IPS-20b (cell line): ENCODE results near the gene DYRK3.
"Not testable (repeated sequence)": the region's sequence is repeated elsewhere in the genome, so short reads cannot be mapped to it uniquely, and the experiment has no call there.

Source experiments
- H3K27ac ChIP-seq: one replicate; pipeline ENCODE4 v1.5.1; 2013; ENCODE audit warnings: low read length
- H3K27me3 ChIP-seq: 2 replicates; pipeline ENCODE4 v1.6.1; 2013; ENCODE audit warnings: mild to moderate bottlenecking, low read length, inconsistent platforms; ENCODE audit not compliant: insufficient read depth
- H3K36me3 ChIP-seq: 2 replicates; pipeline ENCODE4 v1.6.1; 2013; ENCODE audit warnings: low read depth, mild to moderate bottlenecking, inconsistent platforms, low read length, moderate library complexity; ENCODE audit not compliant: insufficient read depth
- H3K4me1 ChIP-seq: 2 replicates; pipeline ENCODE4 v1.6.1; 2013; ENCODE audit warnings: mild to moderate bottlenecking, control low read depth, inconsistent platforms, low read length, moderate library complexity; ENCODE audit not compliant: insufficient read depth
- H3K4me3 ChIP-seq: 2 replicates; pipeline ENCODE4 v1.5.1; 2013; ENCODE audit warnings: mild to moderate bottlenecking, low read length, inconsistent platforms
- H3K9ac ChIP-seq: 2 replicates; pipeline ENCODE4 v1.6.1; 2013; ENCODE audit warnings: low read depth, mild to moderate bottlenecking, inconsistent platforms, low read length, moderate library complexity
- H3K9me3 ChIP-seq: 2 replicates; pipeline ENCODE4 v1.6.1; 2013; ENCODE audit warnings: mild to moderate bottlenecking, low read depth, low read length, inconsistent platforms; ENCODE audit not compliant: insufficient read depth

DYRK3 gene

GRCh38 chr1:206634365-206635079 is 814 bp upstream of the DYRK3 start:
- peak overlapping the region; percentile 77 for H3K4me3 ChIP-seq
- H3K4me1 ChIP-seq, result peaks cover 18% of the 10 kb centered on the region; the same call in 1 of the 2 replicates
- no peaks in the 10 kb centered on the region for H3K36me3 ChIP-seq
- H3K27ac ChIP-seq, result no peak overlapping the region
- no peaks in the 10 kb centered on the region for H3K9me3 ChIP-seq
- peak overlapping the region; percentile 68; the same call in 1 of the 2 replicates for H3K9ac ChIP-seq
- H3K27me3 ChIP-seq, result peaks cover 22% of the 10 kb centered on the region

- H3K4me1 ChIP-seq, result peaks cover 18% of the 10 kb centered on the region; the same call in 1 of the 2 replicates
- H3K9ac ChIP-seq, result peak overlapping the region; percentile 32; the same call in 1 of the 2 replicates
- no peaks in the 10 kb centered on the region for H3K9me3 ChIP-seq
- H3K27ac ChIP-seq, result no peak overlapping the region
- H3K36me3 ChIP-seq, result no peaks in the 10 kb centered on the region
- H3K27me3 ChIP-seq, result peaks cover 22% of the 10 kb centered on the region
- peak overlapping the region; percentile 77 for H3K4me3 ChIP-seq
Measured at GRCh38 chr1:206635978-206636345, 626 bp downstream of the DYRK3 start.

GRCh38 chr1:206636671-206637070 is 1.3 kb downstream of the DYRK3 start:
- Histone ChIP-seq H3K9me3 (no peaks in the 10 kb centered on the region), H3K36me3 (no peaks in the 10 kb centered on the region), H3K27me3 (peaks cover 22% of the 10 kb centered on the region), H3K4me3 (peak overlapping the region; percentile 77; the same call in 1 of the 2 replicates), H3K4me1 (peaks cover 18% of the 10 kb centered on the region; the same call in 1 of the 2 replicates), H3K9ac (no peak overlapping the region), H3K27ac (no peak overlapping the region)

GRCh38 chr1:206637605-206638004 is 2.3 kb downstream of the DYRK3 start:
- Histone ChIP-seq H3K27ac (no peak overlapping the region), H3K4me3 (no peak overlapping the region), H3K4me1 (peaks cover 18% of the 10 kb centered on the region; the same call in 1 of the 2 replicates), H3K9me3 (no peaks in the 10 kb centered on the region), H3K36me3 (no peaks in the 10 kb centered on the region), H3K9ac (no peak overlapping the region), H3K27me3 (peaks cover 22% of the 10 kb centered on the region)

GRCh38 chr1:206642074-206642473 is 6.7 kb downstream of the DYRK3 start:
- not testable (repeated sequence) for H3K36me3 ChIP-seq

GRCh38 chr1:206643118-206643698 is 7.9 kb downstream of the DYRK3 start:
- Histone ChIP-seq H3K27ac (no peak overlapping the region), H3K36me3 (peaks cover 10% of the 10 kb centered on the region; the same call in 1 of the 2 replicates)

More at GRCh38 chr1:206642074-206642473, 6.7 kb downstream of the DYRK3 start:
- H3K9me3 ChIP-seq, H3K9ac ChIP-seq, H3K4me1 ChIP-seq, H3K27ac ChIP-seq, H3K27me3 ChIP-seq, H3K4me3 ChIP-seq: not testable (repeated sequence)

GRCh38 chr1:206646504-206646903 is 11.2 kb downstream of the DYRK3 start:
- H3K4me3 ChIP-seq, result no peak overlapping the region
- 0 out of 2 replicates have a peak, but pooled peaks cover 4% of the 10 kb centered on the region for H3K4me1 ChIP-seq
- no peaks in the 10 kb centered on the region for H3K9me3 ChIP-seq
- H3K36me3 ChIP-seq, result peaks cover 15% of the 10 kb centered on the region; the same call in 1 of the 2 replicates
- no peak overlapping the region for H3K27ac ChIP-seq
- no peaks in the 10 kb centered on the region for H3K27me3 ChIP-seq
- H3K9ac ChIP-seq, result no peak overlapping the region

More at GRCh38 chr1:206643118-206643698, 7.9 kb downstream of the DYRK3 start:
- Histone ChIP-seq H3K4me1 (0 out of 2 replicates have a peak, but pooled peaks cover 4% of the 10 kb centered on the region), H3K9me3 (no peaks in the 10 kb centered on the region), H3K27me3 (no peaks in the 10 kb centered on the region), H3K9ac (no peak overlapping the region), H3K4me3 (no peak overlapping the region)

GRCh38 chr1:206647224-206647623 is 11.9 kb downstream of the DYRK3 start:
- Histone ChIP-seq H3K4me3 (no peak overlapping the region), H3K4me1 (0 out of 2 replicates have a peak, but pooled peaks cover 4% of the 10 kb centered on the region), H3K27ac (no peak overlapping the region), H3K36me3 (peaks cover 15% of the 10 kb centered on the region; the same call in 1 of the 2 replicates), H3K9ac (no peak overlapping the region), H3K9me3 (no peaks in the 10 kb centered on the region), H3K27me3 (no peaks in the 10 kb centered on the region)

- no peak overlapping the region for H3K9ac ChIP-seq
- H3K27ac ChIP-seq, result no peak overlapping the region
- 0 out of 2 replicates have a peak, but pooled peaks cover 4% of the 10 kb centered on the region for H3K4me1 ChIP-seq
- H3K9me3 ChIP-seq, result no peaks in the 10 kb centered on the region
- H3K36me3 ChIP-seq, result peaks cover 15% of the 10 kb centered on the region; the same call in 1 of the 2 replicates
- H3K4me3 ChIP-seq, result no peak overlapping the region
- H3K27me3 ChIP-seq, result no peaks in the 10 kb centered on the region
Measured at GRCh38 chr1:206649261-206649921, 14.1 kb downstream of the DYRK3 start.

- Histone ChIP-seq H3K9ac (no peak overlapping the region), H3K36me3 (peaks cover 15% of the 10 kb centered on the region; the same call in 1 of the 2 replicates)
Measured at GRCh38 chr1:206651014-206651413, 15.7 kb downstream of the DYRK3 start.

GRCh38 chr1:206651958-206652890 is 16.9 kb downstream of the DYRK3 start:
- no peaks in the 10 kb centered on the region for H3K4me1 ChIP-seq
- peaks cover 6% of the 10 kb centered on the region for H3K27me3 ChIP-seq
- peaks cover 15% of the 10 kb centered on the region; the same call in 1 of the 2 replicates for H3K36me3 ChIP-seq
- no peak overlapping the region for H3K9ac ChIP-seq
- H3K9me3 ChIP-seq, result no peaks in the 10 kb centered on the region
- H3K4me3 ChIP-seq, result no peak overlapping the region
- no peak overlapping the region for H3K27ac ChIP-seq

More at GRCh38 chr1:206651014-206651413, 15.7 kb downstream of the DYRK3 start:
- 0 out of 2 replicates have a peak, but pooled peaks cover 4% of the 10 kb centered on the region for H3K4me1 ChIP-seq
- H3K27me3 ChIP-seq, result no peaks in the 10 kb centered on the region
- H3K27ac ChIP-seq, result no peak overlapping the region
- H3K4me3 ChIP-seq, result no peak overlapping the region
- no peaks in the 10 kb centered on the region for H3K9me3 ChIP-seq
